CD14-positive monocyte (primary cell): ENCODE measurements around the gene LDLRAD4. TPM values are rescaled to one million over a fixed set of nuclear protein-coding genes. Genes with fewer than 3 reads are reported as not detected.
A peak's percentile ranks its signal among the peaks of the same experiment; 100 is the strongest.

Source experiments
- DNase-seq, 3 donors: peaks; one replicate each; pipeline ENCODE4 v3.0.0-alpha.2; 2011 to 2022
- H2AFZ ChIP-seq: 2 replicates; pipeline ENCODE4 v1.6.0; 2012; ENCODE audit warnings: mild to moderate bottlenecking, low read depth, low read length, inconsistent platforms; ENCODE audit not compliant: insufficient read depth, poor library complexity, severe bottlenecking
- H3K27ac ChIP-seq, 2 donors: 1 replicate in 1 of 2; 2 replicates in 1 of 2; pipeline ENCODE4 v1.5.1; 2012 to 2013; ENCODE audit warnings: low read length in 2 of 2, control low read depth in 1 of 2, inconsistent platforms in 1 of 2, low read depth in 1 of 2, mild to moderate bottlenecking in 1 of 2
- H3K27me3 ChIP-seq, 2 donors: one replicate each; pipeline versions ENCODE4 v1.6.0 to v1.6.1; 2011 to 2013; ENCODE audit warnings: low read length in 2 of 2; ENCODE audit not compliant: control insufficient read depth in 2 of 2, insufficient read depth in 2 of 2
- H3K36me3 ChIP-seq, 2 donors: replicated peaks in 1 of 2; 1 replicate in 1 of 2; 2 replicates in 1 of 2; pipeline versions ENCODE4 v1.5.1 to v1.6.1; 2012 to 2013; ENCODE audit warnings: low read length in 2 of 2, control low read depth in 1 of 2, inconsistent platforms in 1 of 2, mild to moderate bottlenecking in 1 of 2; ENCODE audit not compliant: insufficient read depth in 2 of 2, control insufficient read depth in 1 of 2
- H3K4me1 ChIP-seq, 2 donors: 1 replicate in 1 of 2; 2 replicates in 1 of 2; pipeline versions ENCODE4 v1.5.1 to v1.6.1; 2012 to 2013; ENCODE audit warnings: low read length in 2 of 2, control low read depth in 1 of 2, inconsistent platforms in 1 of 2, mild to moderate bottlenecking in 1 of 2, moderate library complexity in 1 of 2; ENCODE audit not compliant: insufficient read depth in 2 of 2, control insufficient read depth in 1 of 2
- H3K4me2 ChIP-seq: replicated peaks from 2 replicates; pipeline ENCODE3; 2012; ENCODE audit warnings: low read length, moderate library complexity, mild to moderate bottlenecking; ENCODE audit not compliant: poor library complexity, severe bottlenecking; ENCODE audit errors: extremely low read depth
- H3K4me3 ChIP-seq, 3 experiments: fragments of 200-600 bp in 1 of 3; sonication (generic) in 1 of 3; replicated peaks in 1 of 3; 1 replicate in 2 of 3; 2 replicates in 1 of 3; pipeline ENCODE4 v1.5.1; 2011 to 2013; ENCODE audit warnings: low read length in 3 of 3, mild to moderate bottlenecking in 3 of 3, control low read depth in 2 of 3, low read depth in 2 of 3, inconsistent platforms in 1 of 3, moderate library complexity in 1 of 3
- H3K79me2 ChIP-seq: 2 replicates; pipeline ENCODE4 v1.6.0; 2012; ENCODE audit warnings: mild to moderate bottlenecking, control low read depth, inconsistent platforms, low read length, moderate library complexity; ENCODE audit not compliant: insufficient read depth
- H3K9ac ChIP-seq: 2 replicates; pipeline ENCODE4 v1.6.0; 2017; ENCODE audit warnings: low read length, mild to moderate bottlenecking; ENCODE audit not compliant: insufficient read depth, poor library complexity, severe bottlenecking
- H3K9me3 ChIP-seq, 2 donors: replicated peaks in 1 of 2; 1 replicate in 1 of 2; 2 replicates in 1 of 2; pipeline versions ENCODE4 v1.5.1 to v1.6.1; 2012 to 2013; ENCODE audit warnings: low read length in 2 of 2, control low read depth in 1 of 2; ENCODE audit not compliant: control insufficient read depth in 1 of 2, insufficient read depth in 1 of 2
- H4K20me1 ChIP-seq: 2 replicates; pipeline ENCODE4 v1.6.0; 2012; ENCODE audit warnings: mild to moderate bottlenecking, low read length, control low read depth, moderate library complexity; ENCODE audit not compliant: insufficient read depth
- H3K27ac Mint-ChIP-seq, 7 donors: one replicate each; pipeline ENCODE4 v1.8.0; 2020; ENCODE audit warnings: mild to moderate bottlenecking in 7 of 7, mixed read lengths in 7 of 7, moderate library complexity in 6 of 7, inconsistent platforms in 2 of 7
- H3K27me3 Mint-ChIP-seq, 3 donors: one replicate each; pipeline ENCODE4 v1.8.0; 2021 to 2022; ENCODE audit warnings: low read depth in 3 of 3, mild to moderate bottlenecking in 3 of 3, mixed read lengths in 3 of 3, moderate library complexity in 3 of 3, inconsistent platforms in 1 of 3
- H3K36me3 Mint-ChIP-seq, 2 donors: one replicate each; pipeline ENCODE4 v1.8.0; 2020; ENCODE audit warnings: mixed read lengths in 2 of 2, inconsistent platforms in 1 of 2, mild to moderate bottlenecking in 1 of 2
- H3K4me1 Mint-ChIP-seq: one replicate; pipeline ENCODE4 v1.8.0; 2020; ENCODE audit warnings: mild to moderate bottlenecking, mixed read lengths
- H3K4me3 Mint-ChIP-seq, 2 donors: one replicate each; pipeline ENCODE4 v1.8.0; 2020; ENCODE audit warnings: mild to moderate bottlenecking in 2 of 2, mixed read lengths in 2 of 2, moderate library complexity in 1 of 2
- H3K9me3 Mint-ChIP-seq, 7 donors: one replicate each; pipeline ENCODE4 v1.8.0; 2020 to 2022; ENCODE audit warnings: mixed read lengths in 7 of 7, mild to moderate bottlenecking in 6 of 7, moderate library complexity in 6 of 7, inconsistent platforms in 2 of 7
- CTCF ChIP-seq: fragments of 200-600 bp; IDR thresholded peaks from one replicate; pipeline ENCODE4 v1.8.0; 2022; ENCODE audit warnings: antibody characterized with exemption, mild to moderate bottlenecking
- WGBS: methylation state at CpG from one replicate; pipeline ENCODE4 v1.1.5; 2013; ENCODE audit warnings: missing lambda C conversion rate; ENCODE audit not compliant: insufficient coverage; 5-methylcytosine and 5-hydroxymethylcytosine counted together
- intact Hi-C, 2 donors: fragments of 100-400 bp; cut with micrococcal nuclease; formaldehyde crosslinking; loops; one replicate each; pipeline versions ENCODE4 v1.15.0 to v1.15.1; 2023
- polyA plus RNA-seq, 3 donors: library from polyadenylated mRNA; depleted of rRNA in 1 of 3; unstranded in 2 of 3; stranded (reverse) in 1 of 3; fragments of 300-500 nt in 2 of 3; fragments of >200 nt in 1 of 3; fragmentation: Illumina TruSeq in 2 of 3; gene quantifications; 1 replicate in 2 of 3; 2 replicates in 1 of 3; pipeline ENCODE4 v1.2.3, GENCODE V29; 2012 to 2021

Gene LDLRAD4
- polyA plus RNA-seq, 3 donors = 13.5 to 15.4 (median 13.8) TPM

- intact Hi-C loops = no loop called here
- Mint-ChIP-seq H3K36me3 (peaks cover 10 to 24% of the 10 kb centered on the region in 2 donors), H3K4me3 (no peak overlapping the region), H3K4me1 (peaks cover 72% of the 10 kb centered on the region), H3K27ac (peak overlapping the region in 1 of 7 donors; percentile 42), H3K9me3 (peaks cover 0 to 3% (median 0%) of the 10 kb centered on the region in 7 donors), H3K27me3 (peaks cover 2 to 6% (median 2%) of the 10 kb centered on the region in 3 donors)
- Histone ChIP-seq H4K20me1 (no peaks in the 10 kb centered on the region), H3K4me1 (peaks cover 72 to 75% of the 10 kb centered on the region in 2 donors), H2AFZ (no peak overlapping the region), H3K27me3 (no peaks in the 10 kb centered on the region), H3K27ac (no peak overlapping the region), H3K4me3 (no peak overlapping the region), H3K4me2 (no peak overlapping the region), H3K79me2 (peaks cover 22% of the 10 kb centered on the region), H3K36me3 (no peaks in the 10 kb centered on the region), H3K9ac (no peak overlapping the region), H3K9me3 (no peaks in the 10 kb centered on the region)
- no peak for TF ChIP-seq CTCF
- DNase-seq = no peak
- WGBS = 100% methylated on average over 7 of the region's 9 CpGs
These were observed 363.7 kb downstream of the LDLRAD4 start for GRCh38 chr18:13582178-13582670.

DNA sequence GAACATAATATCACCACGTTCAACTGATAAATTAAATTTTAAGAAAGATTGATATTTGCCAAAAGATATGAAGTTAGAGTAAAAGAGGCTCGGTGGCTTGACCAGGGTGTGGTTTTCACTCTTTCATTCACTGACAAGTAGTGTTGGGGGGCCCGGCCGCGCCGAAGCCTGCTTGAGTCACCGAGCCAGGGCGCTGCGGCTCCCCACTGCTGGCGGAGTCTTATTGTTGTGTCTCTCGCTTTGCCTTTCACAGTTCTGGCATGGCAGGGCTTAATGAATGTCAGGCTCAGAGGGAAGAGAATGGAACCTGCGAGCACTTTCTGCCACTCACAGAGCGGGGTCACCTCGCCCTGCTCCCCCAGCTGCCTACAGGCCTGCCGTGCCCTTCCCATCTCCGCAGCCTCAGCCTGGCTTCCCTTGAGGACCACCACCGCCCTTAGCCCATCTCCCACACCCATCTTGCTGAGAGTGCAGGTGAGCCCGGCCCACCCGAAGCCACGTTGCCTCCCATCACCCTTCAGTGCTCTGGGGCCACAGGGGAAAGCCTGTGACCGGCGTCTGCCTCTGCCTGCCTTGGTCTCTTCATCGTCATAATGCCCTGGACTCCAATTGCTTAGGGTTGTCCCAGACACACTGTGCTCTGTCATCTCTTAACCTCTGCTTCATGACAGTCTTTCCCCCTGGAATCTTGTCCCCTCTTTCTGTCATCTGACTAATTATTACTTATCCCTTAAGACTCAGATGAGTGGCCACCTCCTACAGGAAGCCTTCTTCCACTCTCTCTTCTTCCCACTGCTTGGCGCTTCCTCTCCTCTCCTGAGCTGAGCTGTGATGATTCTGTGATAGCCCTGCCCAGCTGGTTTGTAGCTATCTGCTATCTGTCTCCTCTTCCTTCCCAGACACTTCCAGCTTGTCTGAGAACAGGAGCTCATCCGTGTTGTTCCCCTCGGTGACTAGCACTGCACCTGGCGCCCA, 365.3 kb downstream of the LDLRAD4 start:
- peaks cover 69% of the 10 kb centered on the region in 2 donors for H3K4me1 ChIP-seq
- no peaks in the 10 kb centered on the region for H3K9me3 ChIP-seq
- Mint-ChIP-seq H3K36me3 (peaks cover 12 to 20% of the 10 kb centered on the region in 2 donors), H3K27me3 (peaks cover 0 to 6% (median 2%) of the 10 kb centered on the region in 3 donors), H3K9me3 (peaks cover 0 to 4% (median 0%) of the 10 kb centered on the region in 7 donors), H3K4me3 (no peak overlapping the region), H3K27ac (peak overlapping the region; percentile 91 to 98 (median 94)), H3K4me1 (peaks cover 68% of the 10 kb centered on the region)
- H3K27ac ChIP-seq = peak overlapping the region; percentile 74 to 92
- peaks cover 12% of the 10 kb centered on the region for H3K79me2 ChIP-seq
- TF ChIP-seq CTCF = no peak
- H3K9ac ChIP-seq = peak overlapping the region; percentile 22
- WGBS = 90% methylated on average over 23 of the region's 27 CpGs
- no peak overlapping the region for H3K4me2 ChIP-seq
- no peaks in the 10 kb centered on the region for H3K36me3 ChIP-seq
- no peak overlapping the region for H2AFZ ChIP-seq
- no peak for DNase-seq
- peak overlapping the region in 1 of 3 experiments; percentile 53 for H3K4me3 ChIP-seq
- H4K20me1 ChIP-seq = no peaks in the 10 kb centered on the region
- H3K27me3 ChIP-seq = no peaks in the 10 kb centered on the region
- intact Hi-C loops = loop anchor here in 1 of 2 donors (2.0 kb wide), 1 partner anchor 19 kb away; no protein-coding TSS in a partner anchor
